Left forelimb (tissue), 1 donor: ENCODE results near the gene NRIP2.
A peak's percentile ranks its signal among the peaks of the same experiment; 100 is the strongest.

Experiments used
- DNase-seq: peaks from one replicate; pipeline ENCODE4 v3.0.0-alpha.2; 2018; ENCODE audit warnings: low spot score

Gene NRIP2

DNA sequence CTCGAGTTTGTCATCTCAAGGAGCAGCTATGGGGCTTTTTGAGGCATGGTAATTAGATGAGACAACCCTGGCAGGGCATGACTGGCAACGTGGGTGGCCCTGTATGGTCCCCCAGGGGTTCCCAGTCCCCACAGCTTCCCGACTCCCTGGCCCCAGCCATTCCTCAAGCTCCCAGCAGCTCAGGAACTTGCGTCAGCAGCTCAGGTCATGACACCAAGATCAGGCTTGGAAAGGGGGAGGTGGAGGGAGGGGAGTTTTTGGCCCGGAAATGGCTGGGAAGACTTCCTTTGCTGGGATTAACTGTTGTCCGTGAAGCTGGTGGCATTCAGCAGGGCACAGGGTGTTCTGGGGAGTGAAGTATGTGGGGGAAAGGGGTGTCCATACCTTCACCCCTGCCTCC, 10.4 kb upstream of the NRIP2 start:
- no peak for DNase-seq

DNA sequence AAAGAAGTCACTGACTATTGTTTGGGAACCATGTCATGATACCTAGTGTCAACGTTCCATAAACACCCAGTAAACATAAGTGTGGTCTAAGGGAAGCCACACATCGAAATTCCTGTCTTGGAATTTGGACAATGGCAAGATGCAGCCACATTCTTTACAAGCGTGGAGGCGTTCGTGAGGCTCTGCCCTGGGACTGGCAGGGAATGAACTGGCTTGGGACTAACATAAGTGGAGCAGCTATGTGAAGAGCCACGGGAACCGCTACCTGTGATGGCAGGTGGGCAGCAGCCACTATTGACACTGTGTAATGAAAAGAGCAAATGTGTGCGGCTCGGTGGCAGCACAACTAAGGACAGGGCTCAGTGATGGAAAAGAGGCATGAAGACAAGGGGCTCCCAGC, 10.0 kb upstream of the NRIP2 start:
- no peak for DNase-seq

DNA sequence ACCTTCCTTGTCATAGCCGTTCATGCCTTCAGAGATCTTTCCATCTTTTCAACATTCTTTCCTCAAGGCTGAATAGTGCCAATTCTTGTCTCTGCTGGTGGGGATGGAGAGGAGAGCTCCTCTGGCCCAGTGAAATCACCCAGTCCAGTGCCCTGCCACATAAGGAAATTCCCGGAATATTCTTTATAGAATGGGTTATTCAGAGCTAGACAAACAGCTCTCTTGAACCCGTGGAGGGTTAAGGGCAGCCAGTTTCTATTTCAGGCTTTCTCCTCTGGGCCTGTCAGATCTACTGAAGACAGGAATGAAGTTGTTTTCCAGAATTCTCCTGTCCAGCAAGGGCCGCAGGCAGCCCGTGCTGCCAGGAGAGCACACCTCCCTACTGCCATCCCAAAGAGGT, 8.1 kb upstream of the NRIP2 start:
- DNase-seq, result no peak

DNA sequence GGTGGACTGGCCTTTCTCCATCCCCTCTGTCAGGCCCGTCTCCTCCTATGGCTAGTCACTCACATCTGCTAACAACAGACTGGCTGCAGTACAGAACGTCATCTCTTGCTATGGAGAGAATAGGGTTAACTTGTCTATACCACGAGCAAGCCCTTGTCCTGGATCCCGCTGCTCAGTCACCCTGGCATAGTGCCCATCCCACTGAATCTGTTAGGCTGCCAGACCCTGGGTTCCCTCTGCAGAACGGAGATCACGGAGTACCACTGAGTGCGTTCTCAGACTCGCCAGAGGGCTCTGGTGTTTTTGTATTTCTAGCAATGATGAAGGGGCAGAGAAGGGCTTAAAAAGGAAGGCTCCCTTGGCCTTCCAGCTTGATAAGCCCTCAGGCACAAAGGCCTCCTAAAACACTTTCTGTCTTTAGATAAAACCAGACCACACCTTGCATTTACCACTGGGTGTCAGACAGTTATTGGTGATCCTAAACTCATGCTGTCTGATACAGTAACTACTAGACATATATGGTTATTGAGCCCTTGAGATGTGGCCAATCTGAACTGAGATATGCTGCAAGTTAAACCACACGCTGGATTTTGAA, 6.3 kb upstream of the NRIP2 start:
- no peak for DNase-seq

DNA sequence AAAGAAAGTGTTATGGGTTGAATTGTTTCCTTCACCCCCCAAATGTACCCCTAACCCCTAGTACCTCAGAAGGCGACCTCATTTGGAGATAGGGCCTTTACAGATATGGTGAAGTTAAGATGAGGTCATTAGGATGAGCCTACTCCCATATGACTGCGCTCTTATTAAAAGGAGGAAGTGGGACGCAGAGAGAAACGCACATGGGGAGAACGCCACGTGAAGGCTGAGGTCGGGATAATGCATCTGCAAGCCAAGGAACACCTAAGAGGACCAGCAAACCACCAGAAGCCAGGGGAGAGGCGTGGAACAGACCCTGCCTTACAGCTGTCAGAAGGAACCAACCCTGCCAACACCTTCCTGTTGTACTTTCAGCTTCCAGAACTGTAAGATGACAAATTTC, 1.7 kb upstream of the NRIP2 start:
- no peak for DNase-seq

DNA sequence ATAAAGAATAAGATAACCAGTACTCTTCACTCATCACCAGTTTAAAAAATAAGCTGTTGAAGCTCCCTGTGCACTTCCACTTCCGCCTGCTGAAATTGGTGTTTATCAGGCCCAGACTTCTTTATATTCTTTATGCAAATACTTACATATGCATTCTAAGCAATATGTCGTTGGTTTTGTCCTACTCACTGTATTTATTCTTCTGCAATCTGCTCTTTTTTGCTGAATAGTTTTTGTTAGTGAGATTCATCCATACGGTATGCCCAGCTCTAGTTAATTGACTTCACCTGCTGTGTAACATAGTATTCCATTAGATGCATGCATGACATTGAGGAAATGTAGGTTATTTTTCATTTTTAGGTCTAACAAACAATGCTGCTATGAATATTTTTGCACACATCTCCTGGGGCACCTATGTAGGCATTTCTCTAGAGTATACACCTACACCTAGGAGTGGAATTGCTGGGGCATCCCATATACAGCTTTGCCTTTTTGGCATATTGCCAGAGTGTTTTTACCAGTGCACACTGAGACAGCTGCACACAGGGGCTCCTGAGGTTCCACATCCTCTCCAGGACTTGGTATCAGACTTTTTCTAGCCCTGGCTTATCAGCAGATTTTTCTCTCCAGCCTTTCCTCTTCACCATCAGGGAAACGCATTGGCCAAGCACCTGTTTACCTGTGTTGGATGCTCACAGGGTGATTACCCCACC, 1.0 kb upstream of the NRIP2 start:
- no peak for DNase-seq

DNA sequence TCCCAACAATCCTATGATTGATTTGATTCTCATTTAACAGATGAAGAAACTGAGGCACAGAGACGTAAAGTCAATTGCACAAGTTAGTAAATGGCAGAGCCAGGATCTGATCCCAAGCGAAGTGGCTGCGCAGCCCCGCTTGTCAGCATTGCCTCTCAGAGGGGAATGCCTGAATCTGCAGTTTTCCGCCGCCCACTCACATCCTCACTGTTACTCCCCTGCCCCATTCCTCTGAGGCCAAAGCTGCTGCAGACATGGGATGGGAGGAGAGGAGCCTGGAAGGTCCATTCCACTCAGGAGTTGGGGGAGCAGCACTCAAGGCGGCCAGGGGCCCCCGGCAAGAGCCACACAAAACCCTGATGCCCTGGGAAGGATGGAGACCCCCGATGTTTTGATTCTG, 1.0 kb downstream of the NRIP2 start:
- no peak for DNase-seq

DNA sequence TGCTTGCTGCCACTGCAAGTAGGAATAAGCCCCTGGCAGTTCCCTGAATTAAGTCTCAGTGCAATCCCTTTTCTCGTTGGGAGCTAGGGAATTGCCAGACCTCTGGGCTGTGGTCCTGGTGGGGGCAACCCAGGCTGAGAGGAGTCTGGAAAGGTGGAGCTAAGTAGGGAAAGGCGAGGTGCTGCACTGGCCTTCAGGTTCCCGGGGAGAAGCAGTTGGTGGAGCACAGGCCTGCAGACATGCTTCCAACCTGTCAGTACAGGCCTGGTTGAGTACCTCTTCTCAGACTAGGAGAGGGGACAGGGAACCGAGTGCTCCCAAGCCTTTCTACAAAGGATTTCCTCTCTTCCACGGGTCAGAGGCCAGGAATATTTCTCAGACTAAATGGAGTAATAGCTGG, 1.5 kb downstream of the NRIP2 start:
- DNase-seq, result no peak

DNA sequence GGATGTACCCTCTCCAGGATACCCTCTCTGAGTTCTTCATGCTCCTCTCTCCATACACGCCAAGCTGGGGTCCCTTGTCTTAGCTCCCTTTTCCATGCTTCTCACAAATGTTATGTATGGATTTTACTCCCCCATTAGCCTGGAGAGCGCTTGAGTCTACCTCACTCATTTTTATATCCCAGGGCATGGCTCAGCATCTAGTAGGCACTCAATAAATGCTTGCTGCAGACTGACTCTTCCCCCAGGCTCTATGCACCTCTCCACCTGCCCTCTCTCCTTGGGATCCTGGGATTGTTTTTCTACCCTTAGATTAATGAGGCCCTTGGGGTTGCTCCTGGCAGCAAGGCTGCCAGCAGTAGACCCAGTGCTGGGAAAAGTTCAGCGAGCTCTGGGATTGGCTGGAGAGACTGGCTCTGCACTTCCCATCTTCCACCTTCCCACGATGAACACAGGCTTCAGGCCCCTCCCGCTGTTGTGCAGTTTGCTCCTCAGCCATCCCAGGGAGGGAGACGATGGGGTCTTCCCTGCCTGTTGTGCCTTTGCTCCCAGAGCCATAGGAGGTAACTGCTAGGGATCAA, 2.2 kb downstream of the NRIP2 start:
- no peak for DNase-seq

DNA sequence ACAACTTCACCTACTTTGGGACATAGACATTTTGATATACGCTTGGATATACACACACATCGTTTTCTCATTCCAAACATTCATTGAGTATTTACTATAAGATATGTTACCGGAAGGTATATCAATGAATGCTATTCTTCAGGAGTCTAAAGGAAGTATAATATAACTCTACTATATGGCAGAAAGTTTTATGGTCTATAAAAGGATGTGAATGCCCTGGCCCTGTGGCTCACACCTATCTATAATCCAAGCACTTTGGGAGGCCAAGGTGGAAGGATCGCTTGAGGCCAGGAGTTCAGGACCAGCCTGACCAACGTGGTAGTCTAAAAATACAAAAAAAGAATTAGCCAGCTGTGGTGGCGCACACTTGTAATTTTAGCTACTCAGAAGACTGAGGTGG, 5.6 kb downstream of the NRIP2 start:
- no peak for DNase-seq

DNA sequence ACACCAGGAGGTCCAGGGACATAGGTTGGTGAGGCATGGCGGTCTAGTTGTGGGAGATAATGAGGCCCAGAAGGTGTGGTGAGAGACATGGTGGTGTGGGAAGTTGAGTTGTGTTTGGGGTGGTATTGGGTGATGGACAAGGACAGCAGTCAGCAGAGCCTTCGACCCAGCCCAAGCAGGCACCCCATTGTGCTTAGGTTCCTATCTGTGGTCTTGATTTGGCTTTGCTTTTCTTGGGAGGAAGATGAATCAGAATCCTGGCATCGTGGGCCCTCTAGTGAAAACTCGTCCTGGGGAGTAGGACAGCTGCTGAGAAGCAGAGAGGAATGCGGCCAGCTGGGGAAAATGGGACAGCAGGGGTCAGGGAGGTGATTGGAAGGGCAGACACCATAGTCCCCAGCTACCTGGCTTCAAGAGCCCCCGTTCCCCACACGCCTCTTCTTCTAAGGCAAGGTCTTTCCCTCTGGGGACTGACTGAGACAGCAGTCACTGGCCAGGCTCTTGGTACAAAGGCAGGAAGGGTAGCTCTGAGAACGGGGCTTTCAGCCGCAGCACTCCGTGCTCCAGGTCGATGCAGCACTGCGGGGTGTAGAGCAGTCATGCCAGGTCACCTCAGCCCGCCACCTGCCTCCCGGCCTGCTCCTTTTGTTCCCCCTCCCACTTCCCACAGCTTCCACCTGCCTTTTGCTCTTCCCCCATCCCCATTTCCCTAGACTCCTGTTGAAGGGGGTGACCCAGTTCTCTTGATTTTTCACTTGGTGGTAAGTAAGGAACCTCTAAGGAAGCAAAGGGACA, 7.9 kb downstream of the NRIP2 start:
- no peak for DNase-seq

DNA sequence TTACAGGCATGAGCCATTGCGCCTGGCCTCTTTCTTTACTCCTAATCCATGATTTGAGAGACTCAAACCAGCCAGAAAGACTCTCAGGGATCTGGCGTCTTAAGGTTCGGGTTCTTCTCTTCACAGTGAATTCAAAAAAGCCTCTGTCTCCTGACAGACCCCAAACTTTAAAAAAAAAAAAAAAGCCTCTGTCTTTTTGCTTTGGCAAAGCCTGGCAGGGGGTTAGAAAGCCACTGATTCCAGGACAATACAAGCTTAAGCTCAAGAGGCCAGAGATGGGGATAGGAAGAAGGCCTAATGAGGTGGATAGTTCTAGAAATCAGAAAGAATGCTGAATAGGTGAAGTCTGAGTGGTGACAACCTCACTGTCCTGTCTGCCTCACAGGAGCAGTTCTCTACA, 8.8 kb downstream of the NRIP2 start:
- no peak for DNase-seq

DNA sequence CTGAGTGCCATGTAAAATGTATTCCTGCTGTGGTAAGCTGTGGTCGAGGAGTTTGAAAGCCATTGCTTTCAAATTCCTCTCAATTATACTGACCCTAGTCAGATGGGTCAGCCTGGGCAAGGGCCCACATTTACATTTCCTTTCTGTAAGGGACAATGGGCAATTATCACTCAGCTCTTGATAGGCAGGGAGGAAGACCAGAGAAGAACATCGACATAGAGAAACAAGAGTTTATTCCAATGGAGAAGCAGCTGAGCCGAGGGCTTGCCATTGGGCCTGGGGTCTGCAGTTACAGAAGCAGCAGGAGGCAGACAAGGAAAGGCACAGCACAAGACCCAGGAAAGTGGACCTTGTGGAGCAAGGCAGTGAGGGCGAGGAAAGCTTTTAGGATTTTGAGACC, 9.7 kb downstream of the NRIP2 start:
- no peak for DNase-seq

DNA sequence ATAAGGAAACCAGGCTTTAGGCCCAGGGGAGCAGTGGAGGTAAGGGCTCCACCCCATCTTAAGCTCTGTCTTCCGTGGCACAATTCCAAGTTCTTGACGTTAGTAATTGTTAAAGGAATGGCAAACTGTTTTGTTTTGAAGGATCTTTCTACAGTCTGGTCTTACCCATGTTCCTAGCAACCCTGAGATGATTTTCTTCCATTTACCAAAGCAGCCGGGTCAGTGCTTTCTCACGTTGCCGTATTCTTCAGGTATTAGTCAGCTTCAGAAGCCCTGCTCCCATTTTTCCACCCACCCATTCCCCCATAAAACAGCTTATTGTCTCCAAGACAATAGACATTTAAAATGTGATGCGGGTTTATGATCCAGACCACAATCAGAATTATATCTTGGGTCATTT, 10.3 kb downstream of the NRIP2 start:
- DNase-seq, result no peak

DNA sequence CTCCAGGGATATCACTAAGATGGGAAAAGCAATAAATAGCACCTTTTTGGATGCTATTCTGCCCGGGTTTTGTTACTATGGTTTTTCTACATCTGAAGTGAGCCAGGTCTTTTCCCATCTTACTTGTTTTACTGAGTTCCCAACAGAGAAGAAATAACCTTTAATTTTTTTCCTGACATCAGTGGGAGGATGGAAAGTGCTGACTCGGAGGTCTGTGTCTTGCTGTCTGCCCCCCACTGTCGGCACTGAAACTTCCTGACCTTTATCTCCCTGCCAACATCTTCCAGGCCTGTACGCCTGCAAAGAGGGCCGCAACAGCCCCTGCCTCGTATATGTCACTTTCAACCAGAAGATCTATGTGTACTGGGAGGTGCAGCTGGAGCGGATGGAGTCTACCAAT, 11.4 kb downstream of the NRIP2 start:
- no peak for DNase-seq

DNA sequence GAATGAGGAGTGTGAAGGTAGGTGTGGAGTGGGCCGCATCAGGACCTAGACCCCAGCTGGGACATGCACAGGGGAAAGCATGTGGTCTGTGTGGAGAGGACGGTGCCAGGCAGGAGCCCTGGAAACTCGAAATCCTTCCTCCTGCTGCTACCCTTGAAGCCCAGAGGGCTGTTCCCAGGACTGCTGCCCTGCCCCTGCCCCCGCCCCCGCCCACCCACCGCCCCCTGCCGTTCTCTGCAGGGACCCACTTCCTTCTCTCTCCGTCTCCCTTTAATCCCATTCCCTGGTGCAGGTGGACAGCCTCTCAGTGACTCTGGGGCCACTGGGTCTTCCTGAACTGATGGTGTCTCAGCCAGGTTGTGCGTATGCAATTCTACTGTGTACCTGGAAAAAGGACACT, 14.4 kb downstream of the NRIP2 start:
- DNase-seq, result no peak

DNA sequence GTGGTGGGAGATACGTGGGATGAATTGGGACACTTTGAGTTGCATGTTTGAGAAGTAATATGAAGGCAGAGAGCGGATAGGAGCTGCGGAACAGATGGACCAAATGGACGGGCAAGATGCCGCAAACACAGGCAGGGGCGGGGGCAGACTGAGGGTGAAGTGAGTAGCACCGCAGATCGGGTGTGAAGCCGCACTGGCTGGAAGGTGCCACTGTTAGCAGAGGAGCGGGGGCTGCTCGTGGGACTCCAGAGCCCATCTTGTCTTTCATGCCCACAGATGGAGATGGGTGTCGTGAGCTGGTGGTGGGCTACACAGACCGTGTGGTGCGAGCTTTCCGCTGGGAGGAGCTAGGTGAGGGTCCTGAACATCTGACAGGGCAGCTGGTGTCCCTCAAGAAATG, 15.0 kb downstream of the NRIP2 start:
- no peak for DNase-seq

DNA sequence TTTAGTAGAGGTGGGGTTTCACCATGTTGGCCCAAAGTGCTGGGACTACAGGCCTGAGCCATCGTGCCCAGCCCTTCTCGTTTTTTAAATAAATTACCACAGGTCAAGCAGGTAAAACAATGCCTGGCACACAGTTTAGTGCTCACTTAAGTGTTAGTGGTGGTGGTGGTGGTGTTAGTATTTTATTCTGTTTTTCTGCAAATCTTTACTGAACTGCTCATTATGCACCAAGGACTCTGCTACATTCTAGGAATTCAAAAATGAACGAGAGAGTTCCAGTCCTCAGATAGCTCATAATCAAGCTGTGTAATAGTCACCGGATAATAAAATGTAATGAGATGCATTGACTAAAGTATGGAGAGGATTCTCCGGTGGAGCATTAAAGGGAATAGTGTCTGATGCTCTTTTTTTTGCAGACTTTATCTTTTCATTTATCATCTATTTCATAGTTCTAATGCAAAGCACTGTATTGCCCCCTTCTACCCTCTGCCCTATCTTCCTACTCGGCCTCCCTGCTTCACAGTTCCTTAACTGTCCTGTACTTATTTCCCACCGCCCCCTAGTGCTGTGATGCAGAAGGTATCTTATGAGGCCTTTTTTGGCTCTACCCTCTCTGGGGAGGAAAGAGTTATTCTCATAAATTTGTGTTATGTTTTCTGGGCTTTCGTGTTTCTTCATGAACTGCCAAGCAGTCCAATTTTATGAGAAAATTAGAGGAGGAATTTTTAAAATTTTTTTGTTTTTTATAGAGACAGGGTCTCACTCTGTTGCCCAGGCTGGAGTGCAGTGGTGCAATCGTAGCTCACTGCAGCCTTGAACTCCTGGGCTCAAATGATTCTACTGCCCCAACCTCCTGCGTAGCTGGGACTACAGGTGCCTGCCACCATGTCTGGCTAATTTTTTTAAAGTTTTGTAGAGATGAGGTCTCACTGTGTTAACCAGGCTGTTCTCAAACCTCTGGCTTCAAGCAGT, 21.3 kb downstream of the NRIP2 start:
- DNase-seq, result no peak

DNA sequence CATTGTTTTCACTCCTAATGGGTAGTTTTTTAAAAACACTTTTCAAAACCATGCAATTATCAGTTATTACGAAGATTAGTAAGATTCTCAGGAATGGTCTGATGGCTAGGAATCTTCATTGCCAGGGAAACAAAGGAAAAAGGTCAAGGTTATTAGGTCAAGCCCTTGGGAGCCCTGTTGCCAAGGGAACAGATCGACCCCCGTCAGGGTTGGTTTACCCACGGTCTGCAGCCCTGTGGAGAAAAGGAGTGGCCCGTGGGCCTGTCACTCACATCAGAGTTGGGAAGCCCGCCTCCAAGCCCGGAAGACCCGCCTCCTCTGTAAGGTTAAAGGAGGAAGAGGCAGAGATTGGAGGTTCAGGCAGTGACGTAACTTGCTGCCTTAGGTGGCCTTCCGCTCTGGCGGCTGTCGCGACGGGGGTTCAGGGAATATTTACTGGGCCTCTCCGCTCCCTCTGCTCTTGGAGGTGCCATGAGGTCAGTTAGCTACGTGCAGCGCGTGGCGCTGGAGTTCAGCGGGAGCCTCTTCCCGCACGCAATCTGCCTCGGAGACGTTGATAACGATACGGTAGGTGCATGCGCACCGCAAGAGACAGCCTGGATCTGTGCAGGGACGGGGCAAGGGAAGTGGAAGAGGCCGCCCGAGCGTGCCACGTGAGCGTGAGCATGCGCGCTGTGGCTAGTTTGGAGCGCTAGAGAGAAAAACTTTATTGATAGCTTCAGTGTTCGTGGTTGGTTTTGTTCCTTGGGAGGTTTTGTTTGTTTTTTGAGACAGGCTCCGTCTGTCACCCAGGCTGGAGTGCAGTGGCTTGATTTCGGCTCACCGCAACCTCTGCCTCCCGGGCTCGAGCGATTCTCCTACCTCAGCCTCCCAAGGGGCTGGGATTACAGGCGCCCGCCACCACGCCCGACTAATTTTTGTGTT, 22.3 kb downstream of the NRIP2 start, which contains the start of gene ITFG2:
Gene ITFG2 (plus strand): TSS at position 379 of the 924 bp plus-strand sequence. CDS start 93 bp downstream, at position 472.
- peak; percentile 97 for DNase-seq

DNA sequence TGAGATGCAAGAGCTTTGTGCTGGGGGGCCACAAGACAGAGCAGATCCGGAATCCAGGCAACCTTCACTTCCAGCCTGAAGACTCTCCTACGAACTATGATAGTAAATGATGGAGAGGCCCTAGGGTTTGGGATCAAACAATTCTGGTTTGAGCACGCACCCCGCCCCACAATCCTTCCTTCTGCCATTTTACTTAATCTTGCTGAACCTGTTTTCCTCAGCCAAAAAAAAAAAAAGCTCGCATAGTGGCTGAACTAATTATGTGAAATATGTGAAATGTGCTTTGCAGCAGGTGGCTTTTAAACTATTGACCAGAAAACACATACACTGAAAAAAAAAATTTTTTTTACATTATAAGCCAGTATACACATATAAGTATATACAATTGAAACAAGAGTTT, 23.0 kb downstream of the NRIP2 start:
- no peak for DNase-seq

DNA sequence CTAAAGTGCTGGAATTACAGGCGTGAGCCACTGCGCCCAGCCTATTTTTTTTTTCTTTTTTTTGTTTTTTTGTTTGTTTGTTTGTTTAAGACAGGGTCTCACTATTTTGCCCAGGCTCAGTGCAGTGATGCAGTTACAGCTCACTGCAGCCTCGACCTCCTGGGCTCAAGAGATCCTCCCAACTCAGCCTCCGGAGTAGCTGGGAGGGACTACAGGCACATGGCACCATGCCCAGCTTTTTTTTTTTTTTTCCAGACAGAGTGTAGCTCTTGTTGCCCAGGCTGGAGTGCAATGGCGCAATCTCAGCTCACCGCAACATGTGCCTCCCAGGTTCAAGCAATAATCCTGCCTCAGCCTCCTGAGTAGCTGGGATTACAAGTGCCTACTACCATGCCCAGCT, 28.1 kb downstream of the NRIP2 start:
- no peak for DNase-seq
